Gastroesophageal sphincter (tissue), 4 donors: ENCODE measurements around the gene CACNA2D3. TPM values are rescaled to one million over a fixed set of nuclear protein-coding genes. Genes with fewer than 3 reads are reported as not detected.
"Not testable (repeated sequence)": the region's sequence is repeated elsewhere in the genome, so short reads cannot be mapped to it uniquely, and the experiment has no call there.

Experiments used
- ATAC-seq: fragments of 150-250 bp; one replicate; pipeline ENCODE4 v1.9.1; 2016; ENCODE audit warnings: mild to moderate bottlenecking, moderate library complexity
- H3K27ac ChIP-seq, 4 donors: fragments of 200-600 bp; sonication (generic) in 3 of 4; 1 replicate in 3 of 4; 2 replicates in 1 of 4; pipeline ENCODE4 v1.5.1; 2016 to 2019
- H3K27me3 ChIP-seq: fragments of 200-600 bp; sonication (generic); one replicate; pipeline ENCODE4 v1.5.1; 2019
- H3K36me3 ChIP-seq, 2 donors: fragments of 200-600 bp; sonication (generic); one replicate each; pipeline ENCODE4 v1.5.1; 2019; ENCODE audit warnings: control low read depth in 1 of 2
- H3K4me1 ChIP-seq, 3 donors: fragments of 200-600 bp; sonication (generic); 1 replicate in 2 of 3; 2 replicates in 1 of 3; pipeline ENCODE4 v1.5.1; 2016 to 2019; ENCODE audit warnings: control low read depth in 2 of 3
- H3K4me3 ChIP-seq, 2 donors: fragments of 200-600 bp; sonication (generic); one replicate each; pipeline ENCODE4 v1.5.1; 2019; ENCODE audit warnings: mild to moderate bottlenecking in 1 of 2, moderate library complexity in 1 of 2
- H3K9me3 ChIP-seq, 3 donors: fragments of 200-600 bp; sonication (generic); one replicate each; pipeline ENCODE4 v1.5.1; 2017 to 2019; ENCODE audit warnings: control low read depth in 2 of 3
- EP300 ChIP-seq: sonication (generic); formaldehyde crosslinking; IDR thresholded peaks from one replicate; pipeline ENCODE4 v1.6.1; 2017; ENCODE audit warnings: antibody characterized with exemption, mild to moderate bottlenecking
- POLR2A ChIP-seq, 2 donors: fragments of 450-650 bp; IDR thresholded peaks; one replicate each; pipeline ENCODE4 v1.6.1; 2017; ENCODE audit warnings: antibody characterized with exemption in 2 of 2, mild to moderate bottlenecking in 2 of 2, moderate library complexity in 1 of 2
- POLR2AphosphoS5 ChIP-seq: sonication (generic); formaldehyde crosslinking; IDR thresholded peaks from one replicate; pipeline ENCODE4 v1.6.1; 2017; ENCODE audit warnings: antibody characterized with exemption
- WGBS, 2 donors: methylation state at CpG; one replicate each; pipeline ENCODE4 v1.1.5; 2018; ENCODE audit warnings: low coverage in 1 of 2; 5-methylcytosine and 5-hydroxymethylcytosine counted together
- total RNA-seq, 4 donors: library from RNA; depleted of rRNA; stranded (reverse); fragments of >200 nt; gene quantifications; one replicate each; pipeline ENCODE4 v1.1.0, GENCODE V29; 2016
- TF ChIP-seq, protein P1 (sequence below), 4 experiments: fragments of 200-600 bp in 2 of 4; fragments of 450-650 bp in 2 of 4; sonication (generic) in 1 of 4; IDR thresholded peaks; one replicate each; pipeline ENCODE4 v1.5.1; 2017 to 2019; ENCODE audit warnings: antibody characterized with exemption in 4 of 4, mild to moderate bottlenecking in 2 of 4, moderate library complexity in 2 of 4

The CACNA2D3 gene
- total RNA-seq, 4 donors from 2014 or later, result 0.94 to 6.5 (median 3.5) TPM

DNA sequence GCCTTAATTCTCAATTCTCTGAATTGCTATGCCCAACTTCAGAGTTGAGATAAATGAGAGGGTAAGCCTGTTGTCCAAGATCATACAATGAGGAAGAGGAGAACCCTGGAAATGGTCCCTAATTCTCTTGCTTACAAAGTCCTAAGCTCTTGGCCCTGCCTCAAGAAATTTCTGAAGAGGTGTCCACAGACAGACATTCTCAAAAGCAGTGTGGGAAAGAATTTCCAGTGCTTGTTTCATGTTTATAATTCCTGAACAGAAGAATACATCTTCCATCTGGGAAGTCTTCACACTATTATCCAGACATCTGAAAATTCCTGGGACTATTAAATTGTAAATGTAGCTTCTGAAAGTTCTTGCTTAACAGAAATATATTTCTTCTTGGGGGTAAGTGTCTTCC is 972.3 kb downstream of the CACNA2D3 start:
- H3K27me3 ChIP-seq, result no peaks in the 10 kb centered on the region
- no peak overlapping the region for H3K4me3 ChIP-seq
- H3K36me3 ChIP-seq, result no peaks in the 10 kb centered on the region
- no peak for ATAC-seq
- H3K4me1 ChIP-seq, result no peaks in the 10 kb centered on the region
- no peaks in the 10 kb centered on the region for H3K9me3 ChIP-seq
- TF ChIP-seq, protein P1, sequence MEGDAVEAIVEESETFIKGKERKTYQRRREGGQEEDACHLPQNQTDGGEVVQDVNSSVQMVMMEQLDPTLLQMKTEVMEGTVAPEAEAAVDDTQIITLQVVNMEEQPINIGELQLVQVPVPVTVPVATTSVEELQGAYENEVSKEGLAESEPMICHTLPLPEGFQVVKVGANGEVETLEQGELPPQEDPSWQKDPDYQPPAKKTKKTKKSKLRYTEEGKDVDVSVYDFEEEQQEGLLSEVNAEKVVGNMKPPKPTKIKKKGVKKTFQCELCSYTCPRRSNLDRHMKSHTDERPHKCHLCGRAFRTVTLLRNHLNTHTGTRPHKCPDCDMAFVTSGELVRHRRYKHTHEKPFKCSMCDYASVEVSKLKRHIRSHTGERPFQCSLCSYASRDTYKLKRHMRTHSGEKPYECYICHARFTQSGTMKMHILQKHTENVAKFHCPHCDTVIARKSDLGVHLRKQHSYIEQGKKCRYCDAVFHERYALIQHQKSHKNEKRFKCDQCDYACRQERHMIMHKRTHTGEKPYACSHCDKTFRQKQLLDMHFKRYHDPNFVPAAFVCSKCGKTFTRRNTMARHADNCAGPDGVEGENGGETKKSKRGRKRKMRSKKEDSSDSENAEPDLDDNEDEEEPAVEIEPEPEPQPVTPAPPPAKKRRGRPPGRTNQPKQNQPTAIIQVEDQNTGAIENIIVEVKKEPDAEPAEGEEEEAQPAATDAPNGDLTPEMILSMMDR (IDR thresholded peaks at IDR 0.05), result no peak
- TF ChIP-seq POLR2A (IDR thresholded peaks at IDR 0.05) (no peak), EP300 (no peak), POLR2AphosphoS5 (no peak)
- H3K27ac ChIP-seq, result peak overlapping the region in 1 of 4 donors; percentile 6

DNA sequence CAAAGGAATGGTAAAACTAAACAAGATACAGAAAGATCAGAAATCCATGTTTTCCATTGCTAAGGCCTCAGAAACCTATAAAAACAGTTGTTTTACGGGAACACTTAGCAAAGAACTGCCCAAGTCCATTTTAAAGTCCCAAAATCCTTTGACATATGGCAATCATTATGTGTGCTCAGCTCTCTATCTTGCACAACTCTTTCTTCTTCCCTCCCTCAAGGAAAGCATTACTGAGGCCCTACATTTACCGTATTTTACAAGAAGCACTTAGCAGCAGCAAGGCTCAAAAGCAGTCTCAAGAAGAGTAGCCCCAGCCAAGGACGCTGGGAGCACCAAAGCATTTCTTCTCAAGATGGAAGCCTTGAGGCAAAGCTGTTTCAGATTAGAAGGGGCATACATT is 975.1 kb downstream of the CACNA2D3 start:
- TF ChIP-seq POLR2AphosphoS5 (no peak), POLR2A (IDR thresholded peaks at IDR 0.05) (no peak), EP300 (no peak)
- TF ChIP-seq, protein P1 (IDR thresholded peaks at IDR 0.05), result no peak
- ATAC-seq, result no peak
- H3K27me3 ChIP-seq, result no peaks in the 10 kb centered on the region
- H3K4me1 ChIP-seq, result no peaks in the 10 kb centered on the region
- WGBS, 2 donors, result 82 to 94% methylated on average over 2 of the region's 3 CpGs
- no peak overlapping the region for H3K27ac ChIP-seq
- no peaks in the 10 kb centered on the region for H3K36me3 ChIP-seq
- H3K9me3 ChIP-seq, result no peaks in the 10 kb centered on the region
- no peak overlapping the region for H3K4me3 ChIP-seq

DNA sequence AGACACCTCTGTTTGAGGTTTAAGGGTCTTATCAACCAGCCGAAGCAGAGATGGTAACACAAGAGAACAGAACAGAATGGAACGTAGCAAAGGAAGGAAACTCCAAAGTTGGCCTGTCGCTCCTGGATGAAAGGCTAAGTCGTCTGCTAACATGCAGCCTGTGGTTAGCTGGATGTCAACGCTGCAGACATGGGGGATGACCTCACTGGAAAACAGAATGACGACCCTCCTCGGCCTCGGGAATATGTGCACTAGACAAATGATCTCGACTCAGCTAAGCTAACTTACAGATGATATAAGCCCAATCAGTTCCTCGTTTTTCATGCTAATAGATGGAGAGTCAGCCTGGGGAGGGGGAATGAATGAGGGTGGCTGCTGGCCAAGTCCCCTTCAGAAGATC is 983.3 kb downstream of the CACNA2D3 start:
- Histone ChIP-seq H3K27ac (no peak overlapping the region), H3K36me3 (no peaks in the 10 kb centered on the region), H3K4me1 (no peaks in the 10 kb centered on the region), H3K4me3 (no peak overlapping the region), H3K27me3 (no peaks in the 10 kb centered on the region), H3K9me3 (no peaks in the 10 kb centered on the region)
- ATAC-seq, result no peak
- TF ChIP-seq POLR2AphosphoS5, result no peak
- TF ChIP-seq, protein P1 (IDR thresholded peaks at IDR 0.05), result no peak
- no peak for TF ChIP-seq POLR2A (IDR thresholded peaks at IDR 0.05)
- TF ChIP-seq EP300, result no peak
- WGBS, 2 donors, result 53 to 70% methylated on average over 9 to 10 of the region's 10 CpGs

DNA sequence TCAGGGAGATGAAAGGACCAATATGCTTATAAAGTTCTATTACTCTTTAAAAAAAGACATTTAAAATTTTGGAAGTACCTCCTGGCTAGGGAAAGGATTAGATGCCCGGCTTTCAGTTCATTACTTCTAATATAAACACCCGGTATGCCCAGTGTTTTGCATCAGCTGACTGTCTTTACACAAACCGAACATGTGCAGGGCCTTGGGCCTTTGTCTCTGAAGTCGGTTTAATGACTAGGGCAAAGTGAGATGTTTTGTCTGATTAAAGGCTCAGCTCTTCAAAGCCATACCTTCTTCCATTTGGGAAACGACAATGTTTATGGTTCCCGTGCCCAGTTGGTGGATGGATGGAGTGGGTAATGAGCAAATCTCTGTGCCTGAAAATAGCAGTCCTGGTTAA is 984.8 kb downstream of the CACNA2D3 start:
- no peaks in the 10 kb centered on the region for H3K4me1 ChIP-seq
- no peaks in the 10 kb centered on the region for H3K36me3 ChIP-seq
- WGBS, 2 donors, result 43 to 46% methylated on average over 6 of the region's 6 CpGs
- no peaks in the 10 kb centered on the region for H3K27me3 ChIP-seq
- no peak overlapping the region for H3K27ac ChIP-seq
- H3K9me3 ChIP-seq, result no peaks in the 10 kb centered on the region
- no peak for ATAC-seq
- TF ChIP-seq EP300 (no peak), POLR2A (IDR thresholded peaks at IDR 0.05) (no peak), POLR2AphosphoS5 (no peak)
- TF ChIP-seq, protein P1 (IDR thresholded peaks at IDR 0.05), result no peak
- no peak overlapping the region for H3K4me3 ChIP-seq

DNA sequence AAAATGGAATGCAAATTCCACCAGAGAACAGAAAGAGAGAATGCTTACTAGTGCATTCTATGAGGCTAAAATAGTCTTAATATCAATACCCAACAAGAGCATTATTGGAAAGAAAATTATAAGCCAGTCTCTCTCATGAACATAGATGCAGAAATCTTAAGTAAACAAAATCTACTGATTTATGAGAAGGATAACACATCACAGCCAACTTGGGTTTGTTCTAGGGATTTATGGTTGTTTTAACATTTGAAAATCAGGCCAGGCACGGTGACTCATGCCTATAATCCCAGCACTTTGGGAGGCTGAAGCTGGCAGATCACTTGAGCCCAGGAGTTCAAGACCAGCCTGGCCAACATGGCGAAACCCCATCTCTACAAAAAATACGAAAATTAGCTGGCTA is 989.6 kb downstream of the CACNA2D3 start:
- H3K4me3 ChIP-seq, H3K27ac ChIP-seq, ATAC-seq, H3K4me1 ChIP-seq, H3K9me3 ChIP-seq, H3K27me3 ChIP-seq, H3K36me3 ChIP-seq: not testable (repeated sequence)
- WGBS, 2 donors, result 80 to 100% methylated on average over 2 of the region's 3 CpGs

DNA sequence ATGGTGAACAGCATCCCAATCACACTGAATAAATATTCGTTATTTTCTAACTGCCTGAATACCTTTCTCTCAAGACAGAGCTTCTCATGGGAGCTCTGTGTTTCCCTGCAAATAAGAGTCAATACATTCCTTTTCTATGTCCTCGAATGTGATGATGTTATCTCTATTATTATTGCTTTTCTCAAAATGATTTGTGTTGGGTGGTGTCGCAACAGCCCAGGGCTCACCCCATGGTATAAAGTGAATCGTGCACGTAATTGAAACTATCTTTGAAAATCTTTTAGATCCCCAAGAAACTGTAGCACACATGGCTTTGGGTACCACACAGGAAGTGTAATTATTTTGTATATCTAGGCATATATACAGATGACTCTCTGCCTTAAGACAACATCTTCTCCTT is 996.1 kb downstream of the CACNA2D3 start:
- Histone ChIP-seq H3K27me3 (no peaks in the 10 kb centered on the region), H3K36me3 (no peaks in the 10 kb centered on the region), H3K4me1 (no peaks in the 10 kb centered on the region), H3K9me3 (no peaks in the 10 kb centered on the region), H3K4me3 (no peak overlapping the region), H3K27ac (no peak overlapping the region)
- ATAC-seq, result no peak
- no peak for TF ChIP-seq EP300
- no peak for TF ChIP-seq POLR2A (IDR thresholded peaks at IDR 0.05)
- no peak for TF ChIP-seq POLR2AphosphoS5
- TF ChIP-seq, protein P1 (IDR thresholded peaks at IDR 0.05), result no peak
- WGBS, 2 donors, result 75 to 83% methylated on average over 1 to 5 of the region's 5 CpGs
